ENCODE data around the gene APOF.

DNA sequence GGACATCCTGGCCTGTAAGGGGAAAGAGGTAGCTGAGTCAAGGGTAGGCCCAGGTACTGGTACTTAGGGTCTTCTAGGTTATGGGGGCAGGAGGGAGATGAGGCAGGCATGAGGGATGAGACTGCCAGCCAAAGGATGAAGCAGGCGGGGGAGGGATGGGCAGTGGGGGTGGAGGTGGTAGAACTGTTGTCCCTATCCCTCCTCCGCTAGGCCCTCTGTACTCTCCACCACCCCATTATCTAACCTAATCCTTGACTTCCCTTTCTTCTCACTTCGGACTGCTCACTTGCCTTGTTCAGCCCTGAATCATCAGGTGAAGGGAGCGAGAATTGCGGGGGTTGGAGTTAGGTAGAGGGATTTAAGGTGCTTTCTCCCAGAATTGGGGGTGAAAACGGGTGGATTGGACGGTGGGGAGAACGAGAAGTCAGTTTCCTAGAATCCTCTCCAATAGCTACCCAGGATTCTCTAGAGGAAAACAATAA is 29.4 kb downstream of the APOF start:
- TF ChIP-seq, protein P1, sequence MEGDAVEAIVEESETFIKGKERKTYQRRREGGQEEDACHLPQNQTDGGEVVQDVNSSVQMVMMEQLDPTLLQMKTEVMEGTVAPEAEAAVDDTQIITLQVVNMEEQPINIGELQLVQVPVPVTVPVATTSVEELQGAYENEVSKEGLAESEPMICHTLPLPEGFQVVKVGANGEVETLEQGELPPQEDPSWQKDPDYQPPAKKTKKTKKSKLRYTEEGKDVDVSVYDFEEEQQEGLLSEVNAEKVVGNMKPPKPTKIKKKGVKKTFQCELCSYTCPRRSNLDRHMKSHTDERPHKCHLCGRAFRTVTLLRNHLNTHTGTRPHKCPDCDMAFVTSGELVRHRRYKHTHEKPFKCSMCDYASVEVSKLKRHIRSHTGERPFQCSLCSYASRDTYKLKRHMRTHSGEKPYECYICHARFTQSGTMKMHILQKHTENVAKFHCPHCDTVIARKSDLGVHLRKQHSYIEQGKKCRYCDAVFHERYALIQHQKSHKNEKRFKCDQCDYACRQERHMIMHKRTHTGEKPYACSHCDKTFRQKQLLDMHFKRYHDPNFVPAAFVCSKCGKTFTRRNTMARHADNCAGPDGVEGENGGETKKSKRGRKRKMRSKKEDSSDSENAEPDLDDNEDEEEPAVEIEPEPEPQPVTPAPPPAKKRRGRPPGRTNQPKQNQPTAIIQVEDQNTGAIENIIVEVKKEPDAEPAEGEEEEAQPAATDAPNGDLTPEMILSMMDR (IDR thresholded peaks at IDR 0.05) = no peak
- TF ChIP-seq POLR2A (IDR thresholded peaks at IDR 0.05) = no peak
- TF ChIP-seq POLR2AphosphoS5 (IDR thresholded peaks at IDR 0.05) = no peak

Data from gastroesophageal sphincter (tissue), 3 donors.